ENCODE data around the gene CARMIL3. TPM values are rescaled to one million over a fixed set of nuclear protein-coding genes. Genes with fewer than 3 reads are reported as not detected.
"Not testable (repeated sequence)": the region's sequence is repeated elsewhere in the genome, so short reads cannot be mapped to it uniquely, and the experiment has no call there.

Gene CARMIL3
- total RNA-seq = under 1 TPM; 0.63 to 0.83 TPM

GRCh38 chr14:24051789-24052655 is at the start of gene CARMIL3:
CARMIL3 (plus strand) TSS chr14:24052009; CDS start chr14:24052154, 145 bp downstream.
- Mint-ChIP-seq H3K4me3 (peak within 1 kb of the TSS; percentile 67), H3K36me3 (ENCODE audit: low read depth) (no peaks in the 10 kb centered on the region), H3K9me3 (no peaks in the 10 kb centered on the region), H3K27ac (peak within 1 kb of the TSS; percentile 10), H3K27me3 (peaks cover 5% of the 10 kb centered on the region), H3K4me1 (ENCODE audit: low read depth) (peaks cover 19% of the 10 kb centered on the region)
- intact Hi-C loops (cut with micrococcal nuclease) = loop anchor here (2.0 kb wide), 1 partner anchor 57 kb away; no protein-coding TSS in a partner anchor
- TF ChIP-seq, protein P1, sequence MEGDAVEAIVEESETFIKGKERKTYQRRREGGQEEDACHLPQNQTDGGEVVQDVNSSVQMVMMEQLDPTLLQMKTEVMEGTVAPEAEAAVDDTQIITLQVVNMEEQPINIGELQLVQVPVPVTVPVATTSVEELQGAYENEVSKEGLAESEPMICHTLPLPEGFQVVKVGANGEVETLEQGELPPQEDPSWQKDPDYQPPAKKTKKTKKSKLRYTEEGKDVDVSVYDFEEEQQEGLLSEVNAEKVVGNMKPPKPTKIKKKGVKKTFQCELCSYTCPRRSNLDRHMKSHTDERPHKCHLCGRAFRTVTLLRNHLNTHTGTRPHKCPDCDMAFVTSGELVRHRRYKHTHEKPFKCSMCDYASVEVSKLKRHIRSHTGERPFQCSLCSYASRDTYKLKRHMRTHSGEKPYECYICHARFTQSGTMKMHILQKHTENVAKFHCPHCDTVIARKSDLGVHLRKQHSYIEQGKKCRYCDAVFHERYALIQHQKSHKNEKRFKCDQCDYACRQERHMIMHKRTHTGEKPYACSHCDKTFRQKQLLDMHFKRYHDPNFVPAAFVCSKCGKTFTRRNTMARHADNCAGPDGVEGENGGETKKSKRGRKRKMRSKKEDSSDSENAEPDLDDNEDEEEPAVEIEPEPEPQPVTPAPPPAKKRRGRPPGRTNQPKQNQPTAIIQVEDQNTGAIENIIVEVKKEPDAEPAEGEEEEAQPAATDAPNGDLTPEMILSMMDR (IDR thresholded peaks at IDR 0.05) = no peak
- ATAC-seq = peak; percentile 60
- DNase-seq = peak; percentile 65
- CTCF ChIA-PET = interaction anchor here (0.6 to 3.8 kb wide), 7 partner anchors 18 to 420 kb away, joined by 3 to 35 read pairs (median 4); partner anchors contain the start of gene PCK2
- POLR2A ChIA-PET = interaction anchor here (1.1 to 1.3 kb wide), 3 partner anchors 30 to 57 kb away, joined by 4 to 5 read pairs (median 5); no protein-coding TSS in a partner anchor

DNA sequence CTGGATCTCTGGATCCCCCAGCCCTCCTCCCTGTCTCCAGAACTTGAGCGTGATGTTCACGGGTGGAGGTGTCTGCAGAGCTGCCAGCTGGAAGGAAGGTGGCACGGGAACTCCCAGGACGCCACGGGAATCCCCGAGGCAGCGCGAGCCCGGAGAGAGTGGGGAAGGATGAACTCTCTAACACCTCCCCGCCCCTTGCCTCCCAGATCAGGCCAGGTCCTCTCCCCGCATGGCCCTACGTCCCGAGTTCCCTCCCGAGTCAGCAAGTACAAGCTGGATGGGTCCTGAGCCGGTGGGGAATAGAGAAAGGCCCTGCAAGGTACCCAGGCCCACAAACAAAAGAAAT is 45.4 kb upstream of the CARMIL3 start:
- CTCF ChIA-PET; H3K27me3 Mint-ChIP-seq; H3K27ac Mint-ChIP-seq; H3K9me3 Mint-ChIP-seq; H3K36me3 Mint-ChIP-seq (ENCODE audit: low read depth); DNase-seq; intact Hi-C loops (cut with micrococcal nuclease); POLR2A ChIA-PET: not testable (repeated sequence)
- Mint-ChIP-seq H3K4me1 (ENCODE audit: low read depth) (peaks cover 36% of the 10 kb centered on the region), H3K4me3 (peak overlapping the region; percentile 53)
- peak; percentile 22 for ATAC-seq

GRCh38 chr14:24006817-24007652 is 44.8 kb upstream of the CARMIL3 start:
- peak overlapping the region; percentile 75 for H3K27ac Mint-ChIP-seq
- intact Hi-C loops (cut with micrococcal nuclease); CTCF ChIA-PET; H3K9me3 Mint-ChIP-seq; H3K27me3 Mint-ChIP-seq; H3K36me3 Mint-ChIP-seq (ENCODE audit: low read depth); POLR2A ChIA-PET: not testable (repeated sequence)
- peak; percentile 92 for ATAC-seq
- DNase-seq = peak; percentile 73
- H3K4me3 Mint-ChIP-seq = peak overlapping the region; percentile 70
- peaks cover 36% of the 10 kb centered on the region for H3K4me1 Mint-ChIP-seq (ENCODE audit: low read depth)

GRCh38 chr14:24011051-24011450 is 40.8 kb upstream of the CARMIL3 start:
- ChIA-PET POLR2A (no interaction called here), CTCF (no interaction called here)
- Mint-ChIP-seq H3K4me1 (ENCODE audit: low read depth) (peaks cover 36% of the 10 kb centered on the region), H3K4me3 (no peak overlapping the region), H3K36me3 (ENCODE audit: low read depth) (peaks cover 3% of the 10 kb centered on the region), H3K27ac (peak overlapping the region; percentile 40), H3K27me3 (no peaks in the 10 kb centered on the region), H3K9me3 (no peaks in the 10 kb centered on the region)
- DNase-seq (no peak), ATAC-seq (no peak)
- TF ChIP-seq, protein P1 (IDR thresholded peaks at IDR 0.05) = no peak
- intact Hi-C loops (cut with micrococcal nuclease) = loop anchor here (5.0 kb wide), 2 partner anchors 46 to 81 kb away; partner anchors contain the start of gene PCK2

- CTCF ChIA-PET = interaction anchor here (1.4 to 2.1 kb wide), 3 partner anchors 45 to 96 kb away, joined by 3 to 8 read pairs (median 4); no protein-coding TSS in a partner anchor
- intact Hi-C loops (cut with micrococcal nuclease) = loop anchor here (5.0 kb wide), 2 partner anchors 45 to 80 kb away; partner anchors contain the start of gene PCK2
- not testable (repeated sequence) for H3K27ac Mint-ChIP-seq
Observed at GRCh38 chr14:24012726-24013273, 39.0 kb upstream of the CARMIL3 start.

More at GRCh38 chr14:24012726-24013273, 39.0 kb upstream of the CARMIL3 start:
- DNase-seq; H3K27me3 Mint-ChIP-seq; H3K9me3 Mint-ChIP-seq; ATAC-seq; POLR2A ChIA-PET; H3K36me3 Mint-ChIP-seq (ENCODE audit: low read depth); H3K4me3 Mint-ChIP-seq: not testable (repeated sequence)
- peaks cover 32% of the 10 kb centered on the region for H3K4me1 Mint-ChIP-seq (ENCODE audit: low read depth)
